ENCODE data around the gene MARCHF9.

Gene MARCHF9

GRCh38 chr12:57755454-57756372 lies 810 bp downstream of the MARCHF9 start:
- peak; percentile 97 for DNase-seq

- no peak for DNase-seq
These were observed 1.8 kb downstream of the MARCHF9 start for GRCh38 chr12:57756406-57757341.

DNA sequence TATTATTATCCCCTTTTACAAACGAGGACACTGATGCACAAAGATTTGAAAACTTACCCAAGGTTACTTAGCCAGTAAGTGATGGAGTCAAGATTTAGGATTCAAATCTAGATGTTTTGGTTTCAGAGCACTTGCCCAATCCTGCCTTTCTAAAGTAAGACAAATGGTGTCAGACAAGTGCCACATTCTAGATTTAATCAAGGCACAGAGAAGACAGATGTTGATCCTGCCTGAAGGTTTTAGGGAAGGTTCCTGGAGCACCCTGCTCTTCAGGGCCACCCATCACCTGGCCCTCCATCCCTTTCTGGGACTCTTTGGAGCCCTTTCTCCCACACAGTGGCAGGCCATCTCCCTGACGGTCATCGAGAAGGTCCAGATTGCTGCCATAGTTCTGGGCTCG lies 2.9 kb downstream of the MARCHF9 start:
- DNase-seq = no peak

DNA sequence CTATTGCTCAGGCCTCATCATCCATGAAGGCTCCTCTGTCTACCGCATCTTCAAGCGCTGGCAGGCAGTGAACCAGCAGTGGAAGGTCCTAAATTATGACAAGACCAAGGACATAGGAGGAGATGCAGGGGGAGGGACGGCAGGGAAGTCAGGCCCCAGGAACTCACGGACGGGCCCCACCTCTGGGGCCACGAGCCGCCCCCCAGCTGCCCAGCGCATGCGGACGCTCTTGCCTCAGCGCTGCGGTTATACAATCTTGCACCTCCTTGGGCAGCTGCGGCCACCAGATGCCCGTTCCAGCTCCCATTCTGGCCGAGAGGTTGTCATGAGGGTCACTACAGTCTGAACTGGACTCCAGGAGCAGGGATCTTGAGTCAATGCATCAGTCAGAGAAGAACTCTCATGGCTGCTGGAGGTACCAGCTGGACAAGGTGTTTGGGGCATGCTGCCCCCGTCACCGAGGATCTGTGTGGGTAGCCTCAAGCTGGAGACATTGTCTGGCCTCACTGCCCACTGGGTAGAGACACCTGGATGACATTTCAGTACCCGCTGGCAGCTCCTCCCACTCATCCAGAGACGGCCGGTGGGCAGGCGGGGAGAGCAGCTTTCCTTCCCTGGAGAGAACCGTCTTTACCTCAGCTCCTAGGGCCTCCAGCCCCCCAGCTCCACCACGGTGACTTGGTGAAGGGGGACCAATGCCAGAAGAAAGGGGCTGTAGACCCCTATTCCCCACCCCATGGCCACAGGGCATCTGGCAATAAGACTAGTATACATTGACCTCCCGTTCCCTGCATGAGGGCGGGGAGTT lies 3.9 kb downstream of the MARCHF9 start:
- no peak for DNase-seq

DNA sequence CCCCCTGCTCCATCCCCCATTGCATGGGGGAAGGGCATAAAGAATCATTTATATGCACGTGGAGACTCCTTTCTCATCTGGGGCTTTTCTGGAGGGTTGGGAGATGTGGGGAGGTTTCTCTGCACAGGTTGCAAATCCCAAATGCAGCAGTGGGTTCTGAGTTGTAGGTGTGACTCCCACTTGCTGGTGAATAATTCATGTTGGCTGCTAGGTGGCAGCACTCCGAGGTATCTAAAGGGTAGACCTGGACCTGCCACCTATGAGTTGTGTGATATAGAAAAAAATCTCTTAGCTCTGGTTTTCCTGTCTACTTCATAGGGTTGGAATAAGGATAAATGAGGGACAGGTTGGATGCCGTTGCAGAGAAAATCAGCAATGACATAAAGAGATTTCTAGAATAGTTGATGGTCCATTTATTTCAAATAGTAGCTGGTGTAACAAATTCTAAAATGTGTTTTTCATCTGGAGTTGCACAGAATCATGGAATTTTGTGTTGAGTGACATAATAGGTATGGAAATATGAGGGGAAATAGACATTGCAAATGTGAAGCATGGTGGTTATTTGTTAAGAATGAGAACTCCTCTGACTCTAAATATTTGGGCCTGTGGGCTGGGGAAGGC lies 4.6 kb downstream of the MARCHF9 start:
- DNase-seq = no peak

DNA sequence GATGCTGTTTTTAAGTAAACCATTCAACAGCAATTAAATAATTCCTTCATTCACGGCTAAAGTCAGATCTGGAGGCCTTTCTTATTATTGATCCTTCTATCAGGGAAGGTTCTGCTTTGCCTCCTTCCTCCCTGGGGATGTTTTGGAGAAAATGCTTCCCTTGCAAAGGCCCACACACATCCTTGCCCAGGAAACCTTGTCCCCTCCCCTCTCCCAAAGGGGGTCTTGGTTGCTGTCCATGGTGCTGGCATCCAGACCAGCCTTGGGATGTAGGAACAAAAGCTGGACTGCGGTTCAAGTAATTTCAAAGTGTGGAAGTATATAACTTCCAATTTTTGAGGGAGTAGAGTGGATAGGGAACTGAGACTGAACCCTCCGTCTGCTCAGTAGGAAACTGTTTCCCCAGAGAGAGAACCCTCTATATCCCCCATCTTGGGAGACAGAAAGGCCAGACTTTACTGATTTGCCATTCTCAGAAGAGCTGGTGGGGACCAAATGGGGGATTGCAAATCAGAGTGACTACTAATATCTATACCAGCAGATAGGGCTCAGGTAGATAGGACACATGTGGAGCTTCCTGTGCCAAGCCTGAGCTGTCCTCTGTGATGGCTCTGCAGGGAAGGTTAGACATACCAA lies 5.6 kb downstream of the MARCHF9 start:
- DNase-seq = no peak

DNA sequence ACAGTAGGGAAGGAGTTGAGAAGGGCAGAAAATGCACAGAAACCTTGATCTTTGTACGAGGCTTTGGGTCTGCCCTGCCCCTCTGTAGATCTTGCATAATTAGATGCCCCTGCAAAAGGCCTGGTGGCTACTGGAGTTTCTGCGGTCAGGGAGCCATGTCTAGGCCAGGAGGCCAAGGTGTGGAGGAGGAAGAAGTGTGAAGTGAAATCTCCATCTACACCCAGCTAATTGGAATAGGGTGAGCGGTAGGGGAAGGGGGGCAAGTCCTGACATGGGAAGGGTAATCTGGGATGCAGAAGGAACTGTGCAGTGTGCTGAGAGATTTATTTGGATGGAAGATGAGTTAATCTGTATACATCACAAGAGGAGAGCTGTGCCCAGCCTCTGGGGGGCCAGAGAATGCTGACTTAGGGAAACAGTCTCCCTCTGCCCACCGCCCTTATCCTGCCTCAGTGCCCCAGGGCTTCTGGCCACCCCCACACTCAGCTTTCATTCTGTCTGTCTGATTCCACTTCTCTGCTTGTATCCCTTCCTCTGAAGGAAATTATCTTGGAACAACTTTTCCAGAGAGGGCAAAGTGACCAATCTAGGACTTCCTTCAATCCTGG lies 6.6 kb downstream of the MARCHF9 start:
- DNase-seq = no peak

DNA sequence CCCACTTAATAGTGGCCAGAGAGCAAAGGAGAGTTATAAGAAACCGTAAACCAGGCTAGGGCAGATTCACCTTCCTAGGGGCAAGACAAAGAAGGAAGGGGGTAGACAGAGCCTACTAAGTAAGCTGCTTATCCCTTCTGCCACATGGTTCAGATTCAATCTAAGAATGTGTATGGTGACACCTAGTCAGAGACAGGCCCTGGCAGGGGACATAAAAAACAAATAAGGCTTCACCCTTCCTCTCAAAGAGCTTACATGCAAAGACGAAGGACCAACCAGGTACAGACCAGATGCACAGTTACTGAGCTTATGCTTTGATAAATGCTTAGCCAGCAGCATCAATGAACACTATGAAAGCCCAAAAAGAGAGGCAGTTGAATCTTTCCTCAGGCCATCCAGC lies 7.6 kb downstream of the MARCHF9 start:
- no peak for DNase-seq

DNA sequence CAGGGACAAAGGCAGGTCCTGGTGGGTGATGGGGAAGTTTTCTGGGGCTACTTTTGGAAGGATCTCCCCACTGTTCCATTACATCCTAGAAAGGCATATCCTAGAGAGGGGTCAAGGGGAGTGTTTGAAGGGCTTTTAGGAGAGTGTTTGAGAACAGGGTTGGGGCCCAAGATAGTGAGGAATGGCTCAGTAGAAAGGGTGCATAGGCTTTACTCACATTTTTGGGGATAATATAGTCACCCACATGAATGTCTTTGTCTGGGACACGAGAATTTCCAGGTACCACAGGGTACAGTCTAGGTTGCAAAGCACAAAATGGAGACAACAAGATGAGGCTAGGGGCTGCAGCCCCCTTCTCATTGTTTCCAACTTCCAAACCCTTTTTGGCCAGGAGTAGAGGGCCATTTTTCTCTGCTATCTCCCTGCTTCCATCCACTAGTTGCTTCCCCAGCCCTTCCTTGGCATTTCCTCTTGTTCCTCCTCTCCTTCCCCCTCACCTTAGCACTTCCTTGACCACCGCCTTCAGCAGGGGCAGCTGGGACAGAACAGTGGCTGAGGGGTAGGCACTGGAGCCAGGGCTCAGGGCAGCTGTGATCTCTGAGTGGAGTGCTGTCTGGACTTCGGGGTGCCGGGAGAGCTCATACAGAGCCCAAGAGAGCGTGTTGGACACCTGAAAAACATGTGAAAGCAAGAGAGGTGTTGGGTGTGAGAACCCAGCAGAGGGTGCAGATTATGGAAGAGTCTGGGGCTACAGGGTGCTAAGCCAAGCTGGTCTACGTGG lies 9.2 kb downstream of the MARCHF9 start:
- no peak for DNase-seq

DNA sequence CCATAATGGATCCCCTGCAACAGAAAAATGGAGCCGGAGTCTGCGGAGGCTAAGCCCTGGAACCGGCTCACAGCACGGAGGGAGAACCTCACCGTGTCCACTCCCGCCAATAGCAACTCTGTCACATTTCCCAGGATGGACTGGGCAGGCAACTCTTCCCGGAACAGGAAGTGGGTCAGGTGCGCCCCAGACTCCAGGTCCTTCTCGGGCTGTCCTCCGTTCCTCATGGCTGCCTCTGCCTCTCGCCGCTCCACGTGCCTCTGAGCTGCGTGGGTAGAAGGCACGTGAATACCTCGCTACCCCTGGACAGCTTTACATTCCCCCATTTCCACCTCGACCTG lies 9.7 kb downstream of the MARCHF9 start:
- no peak for DNase-seq

- peak; percentile 96 for DNase-seq
These were observed 10.2 kb downstream of the MARCHF9 start for GRCh38 chr12:57765003-57765697.

DNA sequence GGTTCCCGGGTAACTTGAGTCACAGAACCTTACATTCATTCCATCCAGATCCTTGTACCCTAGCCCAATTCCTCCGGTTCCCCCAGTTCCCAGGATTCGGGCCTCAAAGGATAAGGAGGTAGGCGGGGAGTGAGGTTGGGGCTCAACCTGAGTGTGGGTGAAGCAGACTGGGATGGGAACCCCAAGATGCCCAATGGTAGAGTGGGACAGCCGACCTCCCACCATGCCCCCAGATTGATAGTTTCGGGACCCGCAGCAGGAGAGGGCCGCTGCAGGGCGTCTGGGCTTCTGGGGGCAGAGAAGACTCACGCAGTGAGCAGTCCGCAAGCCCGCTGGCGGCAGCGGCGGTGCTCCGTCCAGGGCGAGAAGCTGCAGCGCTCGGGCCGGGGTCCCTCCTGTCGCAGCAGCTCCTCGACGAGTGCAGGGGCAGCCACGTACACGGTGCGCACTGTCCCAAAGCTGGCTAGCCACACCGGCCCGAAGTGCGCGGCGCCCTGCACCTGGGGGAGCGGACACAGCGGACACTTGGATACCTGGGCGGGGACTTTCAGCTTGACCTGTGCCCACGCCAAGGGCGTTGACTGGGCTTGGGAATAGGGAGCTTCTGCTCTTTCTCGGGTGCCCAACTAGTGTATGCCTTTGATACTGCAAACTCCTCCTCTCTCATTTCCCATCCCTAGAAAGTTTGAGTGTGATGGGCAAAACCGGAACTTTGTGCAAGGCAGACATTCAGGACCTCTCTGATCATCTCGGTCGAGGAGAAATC lies 11.0 kb downstream of the MARCHF9 start:
- DNase-seq = no peak

DNA sequence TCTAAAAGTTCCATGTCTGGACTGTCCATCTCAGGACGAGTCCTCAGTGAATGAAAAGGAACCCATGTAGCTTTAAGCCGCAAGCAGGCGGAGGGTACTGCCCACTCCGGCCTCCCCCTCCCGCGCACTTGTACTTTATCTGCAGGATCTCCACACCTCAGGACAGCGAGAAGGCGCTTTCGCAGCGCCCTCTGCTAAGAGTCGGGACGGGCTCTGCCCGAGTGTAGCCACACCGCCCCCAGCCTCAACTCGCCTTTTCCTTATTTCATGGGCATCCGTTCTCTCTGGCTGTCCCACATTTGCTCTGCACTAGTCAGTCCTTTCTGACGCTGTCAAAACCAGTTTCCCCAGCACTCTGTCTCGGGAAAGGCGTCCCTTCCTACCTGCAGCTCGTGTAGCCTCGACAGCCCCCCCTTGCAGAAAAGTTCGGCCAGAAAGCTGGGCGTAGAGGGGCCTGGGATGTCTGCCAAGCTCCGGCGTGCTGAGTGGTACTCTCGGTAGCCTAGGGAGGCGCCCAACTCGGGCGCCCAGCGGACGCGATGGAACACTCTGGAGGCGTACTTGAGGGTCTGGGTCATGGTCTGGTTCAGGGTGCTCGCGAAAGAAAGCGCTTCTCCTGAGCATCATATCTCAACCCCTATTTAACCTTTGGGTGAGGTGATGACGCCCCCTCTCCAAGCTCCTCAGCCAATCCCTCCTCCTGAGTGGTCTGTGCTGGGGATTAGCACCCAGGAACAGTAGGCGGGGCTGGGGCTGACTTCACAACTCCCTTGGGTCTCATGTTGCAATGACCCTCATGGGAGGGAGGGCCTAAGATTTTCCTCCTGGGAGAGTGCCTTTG lies 11.8 kb downstream of the MARCHF9 start, which contains the start of gene CYP27B1:
Gene CYP27B1 (minus strand): TSS at position 615 of the 841 bp plus-strand sequence. CDS start 37 bp downstream, at position 578.
- DNase-seq = no peak

GRCh38 chr12:57767305-57767698 lies 12.4 kb downstream of the MARCHF9 start:
- no peak for DNase-seq

DNA sequence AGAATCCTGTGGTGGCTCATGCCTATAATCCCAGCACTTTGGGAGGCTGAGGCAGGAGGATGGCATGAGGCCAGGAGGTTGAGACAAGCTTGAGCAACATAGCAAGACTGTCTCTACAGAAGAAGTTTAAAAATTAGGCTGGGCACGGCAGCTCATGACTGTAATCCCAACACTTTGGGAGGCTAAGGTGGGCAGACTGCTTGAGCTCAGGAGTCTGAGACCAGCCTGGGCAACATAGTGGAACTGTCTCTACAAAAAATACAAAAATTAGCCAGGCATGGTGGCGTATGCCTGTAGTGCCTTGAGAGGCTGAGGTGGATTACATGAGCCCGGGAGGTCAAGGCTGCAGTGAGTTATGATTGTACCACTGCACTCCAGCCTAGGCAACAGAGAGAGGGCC lies 13.0 kb downstream of the MARCHF9 start:
- no peak for DNase-seq

GRCh38 chr12:57769594-57769993 lies 14.7 kb downstream of the MARCHF9 start:
- DNase-seq = no peak

- DNase-seq = no peak
These were observed 15.8 kb downstream of the MARCHF9 start for GRCh38 chr12:57770734-57771133.

DNA sequence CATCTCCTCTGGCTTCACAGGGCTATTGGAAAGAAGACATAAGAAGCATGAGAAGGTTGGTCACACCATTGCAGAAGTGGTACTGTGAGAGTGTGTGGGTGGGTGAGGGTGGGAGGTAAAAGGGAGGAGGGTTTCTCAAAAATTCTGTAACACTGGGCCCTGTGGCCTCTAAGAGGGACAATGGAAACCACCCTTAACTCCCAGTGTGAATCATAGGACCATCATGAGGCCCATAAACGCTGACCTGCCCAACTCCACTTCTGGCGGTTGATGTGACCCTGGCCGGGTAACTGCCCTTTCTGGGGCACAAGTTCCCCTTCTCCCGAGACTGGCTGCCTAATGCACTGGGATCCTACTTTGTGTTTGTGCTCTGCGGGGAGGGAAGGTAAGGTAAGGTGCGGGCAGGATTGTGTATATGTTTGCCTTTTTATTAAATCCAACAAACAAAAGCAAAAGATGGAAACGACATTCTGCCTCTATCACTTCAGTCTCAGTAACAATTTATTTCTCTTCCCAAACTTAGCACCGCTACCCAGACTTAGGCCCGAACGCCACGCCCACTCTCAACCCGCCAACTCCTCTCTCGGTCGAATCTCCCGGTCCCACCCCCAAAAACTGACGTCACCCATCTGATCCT lies 16.5 kb downstream of the MARCHF9 start:
- no peak for DNase-seq

All from T1000 (cell line).